H1 (cell line): ENCODE measurements around the gene AFF2.

Experiments
- CHD1 ChIP-seq: IDR thresholded peaks from 2 replicates; pipeline ENCODE4 v1.6.1; 2012; ENCODE audit warnings: low read depth, low read length, improper control_type of control experiment
- EP300 ChIP-seq, 2 experiments: IDR thresholded peaks; 1 replicate in 1 of 2; 2 replicates in 1 of 2; pipeline ENCODE4 v1.6.1; 2011 to 2012; ENCODE audit warnings: low read depth in 2 of 2, low read length in 2 of 2, mild to moderate bottlenecking in 2 of 2, borderline replicate concordance in 1 of 2, inconsistent platforms in 1 of 2, moderate library complexity in 1 of 2
- KDM1A ChIP-seq: fragments of 200-600, 300-600 bp; sonication (generic); IDR thresholded peaks from 2 replicates; pipeline ENCODE4 v1.7.1; 2016; ENCODE audit warnings: mild to moderate bottlenecking, low read length, borderline replicate concordance
- KDM4A ChIP-seq: IDR thresholded peaks from one replicate; pipeline ENCODE4 v1.7.1; 2012; ENCODE audit warnings: low read depth, mild to moderate bottlenecking, moderate library complexity, low read length, inconsistent platforms; ENCODE audit not compliant: severe bottlenecking
- MAFK ChIP-seq: IDR thresholded peaks from 2 replicates; pipeline ENCODE4 v1.6.1; 2012; ENCODE audit warnings: low read depth, mild to moderate bottlenecking, improper control_type of control experiment, low read length
- POLR2A ChIP-seq, 2 experiments: IDR thresholded peaks; 1 replicate in 1 of 2; 2 replicates in 1 of 2; pipeline ENCODE4 v1.6.1; 2011; ENCODE audit warnings: low read depth in 2 of 2, low read length in 2 of 2, mild to moderate bottlenecking in 2 of 2; ENCODE audit errors: control extremely low read depth in 1 of 2
- RNF2 ChIP-seq: fragments of 200-900, 300-1000 bp; sonication (generic); IDR thresholded peaks from 2 replicates; pipeline ENCODE4 v1.7.1; 2016; ENCODE audit warnings: borderline replicate concordance, low read depth, mild to moderate bottlenecking, antibody characterized with exemption, low read length; ENCODE audit not compliant: poor library complexity, severe bottlenecking; ENCODE audit errors: missing control alignments
- SP2 ChIP-seq: IDR thresholded peaks from 2 replicates; pipeline ENCODE4 v1.6.1; 2012; ENCODE audit warnings: mild to moderate bottlenecking, low read length, inconsistent platforms
- SUZ12 ChIP-seq: fragments of 200-600 bp; sonication (generic); IDR thresholded peaks from 2 replicates; pipeline ENCODE4 v1.6.1; 2012; ENCODE audit warnings: mild to moderate bottlenecking, inconsistent platforms, low read length, moderate library complexity, mixed read lengths
- YY1 ChIP-seq: IDR thresholded peaks from 2 replicates; pipeline ENCODE4 v1.6.1; 2011; ENCODE audit warnings: low read depth, mild to moderate bottlenecking, low read length
- TF ChIP-seq, protein P1 (sequence below), 3 experiments: IDR thresholded peaks; 1 replicate in 2 of 3; 2 replicates in 1 of 3; pipeline versions ENCODE4 v1.5.1 to v1.6.1; 2011; ENCODE audit warnings: low read length in 3 of 3, mild to moderate bottlenecking in 3 of 3, inconsistent platforms in 2 of 3, low read depth in 1 of 3, moderate library complexity in 1 of 3; ENCODE audit not compliant: insufficient read depth in 1 of 3; ENCODE audit errors: control extremely low read depth in 1 of 3
- TF ChIP-seq, protein P2 (sequence below): IDR thresholded peaks from 2 replicates; pipeline ENCODE4 v1.6.1; 2012; ENCODE audit warnings: inconsistent platforms
- TF ChIP-seq, protein P3 (sequence below): IDR thresholded peaks from 2 replicates; pipeline ENCODE4 v1.6.1; 2012; ENCODE audit warnings: low read length, inconsistent platforms

DNA sequence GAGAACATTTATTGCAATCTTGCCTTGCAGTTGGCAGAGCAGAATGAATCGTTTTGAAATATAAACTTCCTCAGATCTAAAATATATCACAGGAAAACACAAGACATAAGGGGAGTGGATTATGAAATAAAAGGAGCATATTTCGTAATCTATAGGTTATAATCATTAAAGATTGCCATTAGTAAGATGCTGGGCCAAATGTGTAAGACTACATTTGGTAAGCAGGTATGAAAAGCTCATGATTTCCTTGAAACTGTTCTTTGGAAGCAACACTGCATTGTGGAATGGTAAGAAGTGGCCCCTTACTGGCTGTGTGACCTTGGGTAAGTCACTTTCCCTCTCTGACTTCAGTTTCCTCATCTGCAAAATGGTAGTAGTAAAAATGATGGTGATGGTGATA lies 68.3 kb downstream of the AFF2 start:
- TF ChIP-seq MAFK, result no peak
- no peak for TF ChIP-seq YY1
- TF ChIP-seq, protein P1, sequence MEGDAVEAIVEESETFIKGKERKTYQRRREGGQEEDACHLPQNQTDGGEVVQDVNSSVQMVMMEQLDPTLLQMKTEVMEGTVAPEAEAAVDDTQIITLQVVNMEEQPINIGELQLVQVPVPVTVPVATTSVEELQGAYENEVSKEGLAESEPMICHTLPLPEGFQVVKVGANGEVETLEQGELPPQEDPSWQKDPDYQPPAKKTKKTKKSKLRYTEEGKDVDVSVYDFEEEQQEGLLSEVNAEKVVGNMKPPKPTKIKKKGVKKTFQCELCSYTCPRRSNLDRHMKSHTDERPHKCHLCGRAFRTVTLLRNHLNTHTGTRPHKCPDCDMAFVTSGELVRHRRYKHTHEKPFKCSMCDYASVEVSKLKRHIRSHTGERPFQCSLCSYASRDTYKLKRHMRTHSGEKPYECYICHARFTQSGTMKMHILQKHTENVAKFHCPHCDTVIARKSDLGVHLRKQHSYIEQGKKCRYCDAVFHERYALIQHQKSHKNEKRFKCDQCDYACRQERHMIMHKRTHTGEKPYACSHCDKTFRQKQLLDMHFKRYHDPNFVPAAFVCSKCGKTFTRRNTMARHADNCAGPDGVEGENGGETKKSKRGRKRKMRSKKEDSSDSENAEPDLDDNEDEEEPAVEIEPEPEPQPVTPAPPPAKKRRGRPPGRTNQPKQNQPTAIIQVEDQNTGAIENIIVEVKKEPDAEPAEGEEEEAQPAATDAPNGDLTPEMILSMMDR (IDR thresholded peaks at IDR 0.05; ENCODE audit: control extremely low read depth in 1 of 3, insufficient read depth in 1 of 3, low read depth in 1 of 3, low read length in 3 of 3), result no peak
- TF ChIP-seq SUZ12, result no peak
- TF ChIP-seq KDM1A, result no peak
- TF ChIP-seq, protein P2, sequence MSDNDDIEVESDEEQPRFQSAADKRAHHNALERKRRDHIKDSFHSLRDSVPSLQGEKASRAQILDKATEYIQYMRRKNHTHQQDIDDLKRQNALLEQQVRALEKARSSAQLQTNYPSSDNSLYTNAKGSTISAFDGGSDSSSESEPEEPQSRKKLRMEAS, result no peak
- no peak for TF ChIP-seq KDM4A
- TF ChIP-seq RNF2, result no peak
- TF ChIP-seq, protein P3, sequence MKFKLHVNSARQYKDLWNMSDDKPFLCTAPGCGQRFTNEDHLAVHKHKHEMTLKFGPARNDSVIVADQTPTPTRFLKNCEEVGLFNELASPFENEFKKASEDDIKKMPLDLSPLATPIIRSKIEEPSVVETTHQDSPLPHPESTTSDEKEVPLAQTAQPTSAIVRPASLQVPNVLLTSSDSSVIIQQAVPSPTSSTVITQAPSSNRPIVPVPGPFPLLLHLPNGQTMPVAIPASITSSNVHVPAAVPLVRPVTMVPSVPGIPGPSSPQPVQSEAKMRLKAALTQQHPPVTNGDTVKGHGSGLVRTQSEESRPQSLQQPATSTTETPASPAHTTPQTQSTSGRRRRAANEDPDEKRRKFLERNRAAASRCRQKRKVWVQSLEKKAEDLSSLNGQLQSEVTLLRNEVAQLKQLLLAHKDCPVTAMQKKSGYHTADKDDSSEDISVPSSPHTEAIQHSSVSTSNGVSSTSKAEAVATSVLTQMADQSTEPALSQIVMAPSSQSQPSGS, result no peak
- no peak for TF ChIP-seq SP2
- TF ChIP-seq CHD1, result no peak
- TF ChIP-seq POLR2A (IDR thresholded peaks at IDR 0.05; ENCODE audit: control extremely low read depth in 1 of 2, low read depth in 2 of 2, low read length in 2 of 2), result no peak
- no peak for TF ChIP-seq EP300 (IDR thresholded peaks at IDR 0.05; ENCODE audit: borderline replicate concordance in 1 of 2, low read depth in 2 of 2, low read length in 2 of 2)
